MCF 10A (cell line): ENCODE results near the gene KITLG. TPM values are rescaled to one million over a fixed set of nuclear protein-coding genes. Genes with fewer than 3 reads are reported as not detected.
A peak's percentile ranks its signal among the peaks of the same experiment; 100 is the strongest.

Experiments used
- BruUV-seq: library from RNA; stranded (reverse); fragments of 400-500 nt; replicated peaks from 2 replicates; lab custom pipeline; 2021; lab: Mats Ljungman, UMichigan
- CTCF ChIA-PET: fragments of 300-600 bp; sonication (Branson Sonifier 250); formaldehyde crosslinking; extraction: SDS; loops from one replicate; lab custom pipeline; 2021; ENCODE audit warnings: antibody characterized with exemption, inconsistent platforms; lab: Yijun Ruan, JAX
- POLR2A ChIA-PET: fragments of 300-600, 350-650 bp; sonication (Branson Sonifier 250); formaldehyde crosslinking; extraction: SDS; loops from one replicate; lab custom pipeline; 2020; ENCODE audit warnings: antibody characterized with exemption, inconsistent platforms; lab: Yijun Ruan, JAX
- DNase-seq: peaks from one replicate; pipeline ENCODE4 v3.0.0-alpha.2; 2018; ENCODE audit not compliant: unreplicated experiment
- H3K27ac Mint-ChIP-seq: one replicate; pipeline ENCODE4 v1.8.0; 2022; ENCODE audit warnings: mild to moderate bottlenecking, low read depth, mixed read lengths; ENCODE audit not compliant: unreplicated experiment
- H3K27me3 Mint-ChIP-seq: one replicate; pipeline ENCODE4 v1.8.0; 2022; ENCODE audit warnings: mixed read lengths; ENCODE audit not compliant: insufficient read depth, unreplicated experiment
- H3K36me3 Mint-ChIP-seq: one replicate; pipeline ENCODE4 v1.8.0; 2022; ENCODE audit warnings: mild to moderate bottlenecking, moderate library complexity, mixed read lengths; ENCODE audit not compliant: insufficient read depth, unreplicated experiment
- H3K4me1 Mint-ChIP-seq: one replicate; pipeline ENCODE4 v1.8.0; 2022; ENCODE audit warnings: mixed read lengths; ENCODE audit not compliant: insufficient read depth, unreplicated experiment
- H3K4me3 Mint-ChIP-seq: one replicate; pipeline ENCODE4 v1.8.0; 2022; ENCODE audit warnings: mild to moderate bottlenecking, moderate library complexity, mixed read lengths; ENCODE audit not compliant: unreplicated experiment
- H3K9me3 Mint-ChIP-seq: one replicate; pipeline ENCODE4 v1.8.0; 2022; ENCODE audit warnings: mixed read lengths; ENCODE audit not compliant: unreplicated experiment
- intact Hi-C: fragments of 100-400 bp; cut with micrococcal nuclease; formaldehyde crosslinking; loops from 2 replicates; pipeline ENCODE4 v1.14.1; 2022
- total RNA-seq: library from RNA; stranded (reverse); gene quantifications from 2 replicates; pipeline ENCODE4 v1.2.3, GENCODE V29; 2022
- TF ChIP-seq, protein P1 (sequence below): fragments of 200-600 bp; IDR thresholded peaks from one replicate; pipeline ENCODE4 v1.8.0; 2022; ENCODE audit warnings: antibody characterized with exemption, mild to moderate bottlenecking; ENCODE audit not compliant: unreplicated experiment

Gene KITLG
- total RNA-seq, 1 experiment from 2014 or later, result 4.8 TPM

DNA sequence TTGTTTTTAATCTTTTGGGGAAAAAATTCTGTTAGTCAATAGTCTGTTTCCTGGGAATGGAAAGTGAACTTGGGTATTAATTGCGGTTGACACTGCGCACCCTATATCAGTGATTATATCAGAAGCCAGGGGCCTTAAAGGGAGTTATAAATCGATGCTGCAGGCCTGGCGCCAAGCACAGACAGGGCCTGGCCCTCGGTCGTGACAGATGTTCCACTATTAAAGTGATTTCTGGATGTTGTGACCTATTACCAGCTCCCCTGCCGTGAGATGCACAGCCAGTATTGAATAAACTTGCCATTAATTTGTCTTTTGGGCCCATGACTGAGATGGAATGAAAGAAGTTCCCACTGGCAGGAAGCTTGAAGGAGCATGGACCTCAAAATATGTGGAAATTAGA lies 45.1 kb upstream of the KITLG start:
- no peak overlapping the region for H3K4me3 Mint-ChIP-seq
- intact Hi-C loops, result no loop called here
- no TSS peak for BruUV-seq
- no peaks in the 10 kb centered on the region for H3K9me3 Mint-ChIP-seq
- ChIA-PET CTCF (interaction anchor here (0.7 to 1.6 kb wide), 4 partner anchors 9 to 46 kb away, joined by 3 to 4 read pairs (median 4); partner anchors contain the start of gene KITLG), POLR2A (interaction anchor here (0.7 to 1.5 kb wide), 3 partner anchors 51 to 309 kb away, joined by 3 to 5 read pairs (median 3); no protein-coding TSS in a partner anchor)
- H3K27me3 Mint-ChIP-seq, result no peaks in the 10 kb centered on the region
- no peaks in the 10 kb centered on the region for H3K36me3 Mint-ChIP-seq
- H3K4me1 Mint-ChIP-seq, result peaks cover 26% of the 10 kb centered on the region
- DNase-seq, result no peak
- no peak overlapping the region for H3K27ac Mint-ChIP-seq
- TF ChIP-seq, protein P1, sequence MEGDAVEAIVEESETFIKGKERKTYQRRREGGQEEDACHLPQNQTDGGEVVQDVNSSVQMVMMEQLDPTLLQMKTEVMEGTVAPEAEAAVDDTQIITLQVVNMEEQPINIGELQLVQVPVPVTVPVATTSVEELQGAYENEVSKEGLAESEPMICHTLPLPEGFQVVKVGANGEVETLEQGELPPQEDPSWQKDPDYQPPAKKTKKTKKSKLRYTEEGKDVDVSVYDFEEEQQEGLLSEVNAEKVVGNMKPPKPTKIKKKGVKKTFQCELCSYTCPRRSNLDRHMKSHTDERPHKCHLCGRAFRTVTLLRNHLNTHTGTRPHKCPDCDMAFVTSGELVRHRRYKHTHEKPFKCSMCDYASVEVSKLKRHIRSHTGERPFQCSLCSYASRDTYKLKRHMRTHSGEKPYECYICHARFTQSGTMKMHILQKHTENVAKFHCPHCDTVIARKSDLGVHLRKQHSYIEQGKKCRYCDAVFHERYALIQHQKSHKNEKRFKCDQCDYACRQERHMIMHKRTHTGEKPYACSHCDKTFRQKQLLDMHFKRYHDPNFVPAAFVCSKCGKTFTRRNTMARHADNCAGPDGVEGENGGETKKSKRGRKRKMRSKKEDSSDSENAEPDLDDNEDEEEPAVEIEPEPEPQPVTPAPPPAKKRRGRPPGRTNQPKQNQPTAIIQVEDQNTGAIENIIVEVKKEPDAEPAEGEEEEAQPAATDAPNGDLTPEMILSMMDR, result no peak

DNA sequence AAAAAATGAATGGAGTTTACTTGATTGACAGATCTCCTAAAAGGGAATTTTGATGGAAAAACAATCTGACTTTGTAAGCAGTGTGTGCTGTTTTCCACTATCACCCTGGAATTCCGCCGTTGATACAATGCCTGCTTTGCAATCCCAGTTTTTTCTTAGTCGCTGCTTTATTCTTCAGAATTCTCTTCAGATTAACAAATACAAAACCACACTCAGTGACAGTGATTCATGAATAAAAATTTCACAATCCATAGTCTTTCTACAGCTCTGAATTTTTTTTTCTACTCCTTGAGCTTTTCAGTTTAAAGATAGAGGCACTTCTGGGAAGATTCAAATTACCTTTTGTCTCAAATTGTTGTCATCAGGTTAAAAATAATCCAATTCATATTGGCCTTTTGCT lies 44.6 kb upstream of the KITLG start:
- CTCF ChIA-PET, result interaction anchor here (0.7 to 1.6 kb wide), 4 partner anchors 9 to 45 kb away, joined by 3 to 4 read pairs (median 4); partner anchors contain the start of gene KITLG
- intact Hi-C loops, result no loop called here

DNA sequence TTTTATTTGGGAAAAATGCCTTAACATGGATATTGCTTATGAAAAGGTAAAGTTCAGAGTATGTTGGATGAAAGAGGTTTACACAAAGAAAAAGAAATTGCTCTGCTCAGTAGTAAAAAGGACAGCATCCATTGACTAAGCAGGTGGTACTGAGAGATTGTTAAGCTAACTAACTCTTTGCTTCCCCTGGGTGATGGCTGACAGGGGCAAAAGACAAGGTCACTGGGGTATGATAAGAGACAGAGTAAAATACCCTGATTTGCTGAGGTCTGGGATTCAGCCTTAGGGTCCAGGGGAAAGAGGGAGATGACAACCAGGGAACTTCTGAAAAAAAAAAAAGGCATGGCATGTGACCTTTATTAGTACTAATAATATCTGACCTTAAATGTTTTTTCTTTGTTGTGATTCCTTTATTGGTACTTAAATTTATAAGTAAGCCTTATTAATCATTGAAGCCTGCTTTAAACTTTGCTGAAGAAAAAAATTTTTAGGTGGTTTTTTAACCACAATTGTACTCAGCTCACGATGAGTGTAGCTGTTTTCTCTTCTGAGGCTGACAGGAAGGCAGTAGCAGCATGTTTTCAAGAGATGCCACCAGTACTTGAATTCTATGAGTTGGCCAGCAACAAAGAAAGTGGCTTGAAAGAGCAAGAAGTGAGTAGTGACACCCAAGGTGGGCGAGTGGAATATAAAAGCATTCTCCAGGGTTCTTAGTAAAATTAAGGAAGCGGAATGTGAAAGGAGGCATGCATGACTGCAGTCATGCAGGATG lies 43.7 kb upstream of the KITLG start:
- Mint-ChIP-seq H3K4me1 (peaks cover 26% of the 10 kb centered on the region), H3K4me3 (no peak overlapping the region), H3K27ac (no peak overlapping the region), H3K36me3 (no peaks in the 10 kb centered on the region), H3K27me3 (no peaks in the 10 kb centered on the region), H3K9me3 (no peaks in the 10 kb centered on the region)
- ChIA-PET POLR2A (interaction anchor here (0.6 to 1.5 kb wide), 4 partner anchors 10 to 482 kb away, joined by 3 to 8 read pairs (median 6); partner anchors contain the start of genes CEP290, KITLG and TMTC3), CTCF (interaction anchor here (1.4 to 1.6 kb wide), 2 partner anchors 30 to 44 kb away, joined by 3 to 4 read pairs; partner anchors contain the start of gene KITLG)
- intact Hi-C loops, result no loop called here
- TF ChIP-seq, protein P1, result no peak
- no peak for DNase-seq
- BruUV-seq, result no TSS peak

More for the DNA sequence above, 44.6 kb upstream of the KITLG start:
- DNase-seq, result peak; percentile 63
- H3K4me1 Mint-ChIP-seq, result peaks cover 26% of the 10 kb centered on the region
- no peak overlapping the region for H3K27ac Mint-ChIP-seq
- POLR2A ChIA-PET, result interaction anchor here (0.6 to 1.5 kb wide), 3 partner anchors 33 to 309 kb away, joined by 3 to 5 read pairs (median 3); no protein-coding TSS in a partner anchor
- H3K9me3 Mint-ChIP-seq, result no peaks in the 10 kb centered on the region
- BruUV-seq, result no TSS peak
- H3K4me3 Mint-ChIP-seq, result no peak overlapping the region
- H3K36me3 Mint-ChIP-seq, result no peaks in the 10 kb centered on the region
- no peaks in the 10 kb centered on the region for H3K27me3 Mint-ChIP-seq
- TF ChIP-seq, protein P1, result no peak

DNA sequence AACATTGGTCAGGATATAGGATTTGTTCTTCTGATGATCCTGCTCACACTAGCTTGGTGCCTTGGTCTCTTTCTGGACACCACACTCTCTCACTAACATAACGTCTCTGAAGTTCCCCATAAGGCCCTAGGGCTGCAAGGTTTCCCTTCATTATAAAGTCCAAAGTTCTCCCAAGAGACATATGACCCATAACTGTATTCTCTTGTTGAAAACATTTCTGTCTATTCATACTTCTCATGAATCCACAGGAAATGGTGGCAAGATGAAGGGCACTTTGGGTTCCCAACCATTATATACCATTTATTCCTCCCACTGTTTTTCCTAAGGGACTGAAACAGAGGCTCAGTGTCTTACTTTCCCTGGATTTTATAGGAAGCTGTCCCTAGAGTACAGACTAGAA lies 37.1 kb upstream of the KITLG start:
- ChIA-PET CTCF (no interaction called here), POLR2A (no interaction called here)
- H3K27ac Mint-ChIP-seq, result no peak overlapping the region
- H3K4me1 Mint-ChIP-seq, result no peaks in the 10 kb centered on the region
- no peaks in the 10 kb centered on the region for H3K27me3 Mint-ChIP-seq
- H3K4me3 Mint-ChIP-seq, result no peak overlapping the region
- no peak for DNase-seq
- TF ChIP-seq, protein P1, result no peak
- BruUV-seq, result no TSS peak
- H3K36me3 Mint-ChIP-seq, result no peaks in the 10 kb centered on the region
- intact Hi-C loops, result no loop called here
- peaks cover 7% of the 10 kb centered on the region for H3K9me3 Mint-ChIP-seq
